Astrocyte of the spinal cord (primary cell): Measurements from ENCODE around the gene PAPOLG.

Source experiments
- DNase-seq: peaks from one replicate; pipeline ENCODE4 v3.0.0; 2011; ENCODE audit warnings: low read depth, low spot score
- H3K4me3 ChIP-seq: 2 replicates; pipeline ENCODE4 v1.5.1; 2011; ENCODE audit warnings: low read depth, mild to moderate bottlenecking, low read length, moderate library complexity
- in situ Hi-C: cut with HindIII; loops from 2 replicates; pipeline ENCODE4 v1.10.0; 2017; ENCODE audit warnings: low sequenced_read_pairs
- TF ChIP-seq, protein P1 (sequence below): IDR thresholded peaks from 2 replicates; pipeline ENCODE4 v1.5.1; 2012; ENCODE audit warnings: low read depth, mild to moderate bottlenecking, low read length, inconsistent platforms

Gene PAPOLG

GRCh38 chr2:60838481-60838880, 82.4 kb downstream of the PAPOLG start:
- DNase-seq, result no peak
- no peak overlapping the region for H3K4me3 ChIP-seq
- TF ChIP-seq, protein P1, sequence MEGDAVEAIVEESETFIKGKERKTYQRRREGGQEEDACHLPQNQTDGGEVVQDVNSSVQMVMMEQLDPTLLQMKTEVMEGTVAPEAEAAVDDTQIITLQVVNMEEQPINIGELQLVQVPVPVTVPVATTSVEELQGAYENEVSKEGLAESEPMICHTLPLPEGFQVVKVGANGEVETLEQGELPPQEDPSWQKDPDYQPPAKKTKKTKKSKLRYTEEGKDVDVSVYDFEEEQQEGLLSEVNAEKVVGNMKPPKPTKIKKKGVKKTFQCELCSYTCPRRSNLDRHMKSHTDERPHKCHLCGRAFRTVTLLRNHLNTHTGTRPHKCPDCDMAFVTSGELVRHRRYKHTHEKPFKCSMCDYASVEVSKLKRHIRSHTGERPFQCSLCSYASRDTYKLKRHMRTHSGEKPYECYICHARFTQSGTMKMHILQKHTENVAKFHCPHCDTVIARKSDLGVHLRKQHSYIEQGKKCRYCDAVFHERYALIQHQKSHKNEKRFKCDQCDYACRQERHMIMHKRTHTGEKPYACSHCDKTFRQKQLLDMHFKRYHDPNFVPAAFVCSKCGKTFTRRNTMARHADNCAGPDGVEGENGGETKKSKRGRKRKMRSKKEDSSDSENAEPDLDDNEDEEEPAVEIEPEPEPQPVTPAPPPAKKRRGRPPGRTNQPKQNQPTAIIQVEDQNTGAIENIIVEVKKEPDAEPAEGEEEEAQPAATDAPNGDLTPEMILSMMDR, result no peak
- in situ Hi-C loops, result no loop called here

GRCh38 chr2:60839126-60839813, 83.2 kb downstream of the PAPOLG start:
- H3K4me3 ChIP-seq, result no peak overlapping the region
- no peak for DNase-seq
- TF ChIP-seq, protein P1, result no peak
- in situ Hi-C loops, result no loop called here

DNA sequence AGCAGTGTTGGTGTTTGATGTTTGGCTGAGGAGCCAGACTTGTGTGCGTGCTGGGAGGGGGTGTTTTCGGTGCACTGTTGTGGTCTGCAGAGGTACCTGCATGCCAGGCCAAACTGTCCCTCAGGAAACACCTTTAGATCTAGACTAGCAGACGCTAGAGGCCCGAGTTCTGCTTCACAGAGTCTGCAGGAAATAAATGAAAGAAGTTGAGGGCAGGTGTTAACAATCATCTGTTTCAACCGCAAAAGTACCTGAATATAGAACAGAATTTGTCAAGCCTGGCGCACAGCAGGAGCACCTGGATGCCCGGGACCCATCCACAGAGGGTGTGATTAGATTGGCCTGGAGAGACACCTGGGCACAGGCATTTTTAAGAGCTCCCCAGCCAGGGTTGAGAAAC, 84.8 kb downstream of the PAPOLG start:
- in situ Hi-C loops, result no loop called here
- DNase-seq, result no peak
- TF ChIP-seq, protein P1, result no peak
- no peak overlapping the region for H3K4me3 ChIP-seq

DNA sequence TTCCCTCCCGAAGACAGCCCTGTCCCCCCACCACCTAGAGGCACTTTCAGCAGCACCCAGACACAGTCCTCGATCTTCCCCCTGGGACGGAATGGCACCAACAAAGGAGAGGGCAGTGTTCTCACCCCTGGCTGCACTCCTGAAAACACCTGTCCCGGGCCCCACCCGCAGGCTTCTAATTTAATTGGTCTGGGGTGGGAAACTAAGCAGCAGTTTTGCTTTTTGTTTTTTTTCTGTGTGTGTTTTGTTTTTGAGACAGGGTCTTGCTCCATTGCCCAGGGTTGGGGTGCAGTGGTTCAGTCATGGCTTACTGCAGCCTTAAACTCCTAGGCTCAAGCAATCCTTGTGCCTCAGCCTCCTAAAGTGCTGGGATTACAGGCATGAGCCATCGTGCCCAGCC, 86.9 kb downstream of the PAPOLG start:
- no peak overlapping the region for H3K4me3 ChIP-seq
- DNase-seq, result no peak
- in situ Hi-C loops, result no loop called here
- TF ChIP-seq, protein P1, result no peak

- no peak for DNase-seq
- TF ChIP-seq, protein P1, result no peak
- H3K4me3 ChIP-seq, result no peak overlapping the region
- in situ Hi-C loops, result no loop called here
Observed at GRCh38 chr2:60844105-60844504, 88.0 kb downstream of the PAPOLG start.

DNA sequence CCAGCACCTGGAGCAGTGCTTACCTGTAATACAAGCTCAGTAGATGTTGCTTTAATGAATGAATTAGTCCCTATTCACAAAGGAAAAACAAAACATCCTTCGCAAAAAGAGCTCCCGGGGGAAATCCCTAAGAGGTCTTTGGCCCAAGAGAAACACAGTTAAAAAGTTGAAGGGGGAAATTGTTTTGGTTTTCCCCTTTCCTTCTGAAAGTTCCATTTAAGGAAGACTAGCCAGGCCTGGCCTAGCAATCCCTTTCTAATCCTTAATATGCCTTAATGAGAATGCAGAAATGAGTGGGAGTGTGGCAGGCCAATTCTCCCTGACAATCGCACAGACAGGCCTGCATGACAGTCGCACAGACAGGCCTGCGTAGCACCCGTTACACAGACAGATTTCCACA, 91.8 kb downstream of the PAPOLG start:
- H3K4me3 ChIP-seq, result no peak overlapping the region
- in situ Hi-C loops, result no loop called here
- no peak for DNase-seq
- TF ChIP-seq, protein P1, result no peak
